Heart right ventricle (tissue), 16 donors: ENCODE results near the gene PDE2A. TPM values are rescaled to one million over a fixed set of nuclear protein-coding genes. Genes with fewer than 3 reads are reported as not detected.

Source experiments
- ATAC-seq, 8 donors: fragments of 200-7000 bp; cut with Tn5 transposase; one replicate each; pipeline ENCODE4 v1.9.1; 2020; ENCODE audit warnings: mild to moderate bottlenecking in 8 of 8, moderate library complexity in 8 of 8, moderate number of reproducible peaks in 1 of 8
- DNase-seq, 2 donors: peaks; one replicate each; pipeline ENCODE4 v3.0.0-alpha.2; 2020
- H3K27ac ChIP-seq, 10 donors: fragments of 200-600 bp; sonication (generic) in 2 of 10; one replicate each; pipeline versions ENCODE4 v1.5.0 to v1.8.0; 2020 to 2022; ENCODE audit warnings: mild to moderate bottlenecking in 3 of 10
- H3K27me3 ChIP-seq, 7 donors: fragments of 200-600 bp; one replicate each; pipeline ENCODE4 v1.8.0; 2021 to 2022; ENCODE audit warnings: mild to moderate bottlenecking in 2 of 7
- H3K36me3 ChIP-seq, 9 donors: fragments of 200-600 bp; sonication (generic) in 1 of 9; one replicate each; pipeline versions ENCODE4 v1.5.0 to v1.8.0; 2020 to 2022; ENCODE audit warnings: mild to moderate bottlenecking in 2 of 9
- H3K4me1 ChIP-seq, 9 donors: fragments of 200-600 bp; sonication (generic) in 1 of 9; one replicate each; pipeline versions ENCODE4 v1.5.0 to v1.8.0; 2020 to 2022; ENCODE audit warnings: mild to moderate bottlenecking in 4 of 9
- H3K4me3 ChIP-seq, 10 donors: fragments of 200-600 bp; sonication (generic) in 2 of 10; one replicate each; pipeline versions ENCODE4 v1.5.0 to v1.8.0; 2020 to 2022; ENCODE audit warnings: mild to moderate bottlenecking in 7 of 10, moderate library complexity in 2 of 10
- H3K9me3 ChIP-seq, 11 donors: fragments of 200-600 bp in 10 of 11; sonication (generic) in 2 of 11; one replicate each; pipeline versions ENCODE4 v1.5.0 to v1.8.0; 2013 to 2022; ENCODE audit warnings: mild to moderate bottlenecking in 2 of 11, control low read depth in 1 of 11, moderate library complexity in 1 of 11
- WGBS, 2 donors: extraction: QIAGEN DNeasy Blood & Tissue Kit; methylation state at CpG; one replicate each; pipeline ENCODE4 v1.1.7; 2013; ENCODE audit warnings: inconsistent platforms in 1 of 2; 5-methylcytosine and 5-hydroxymethylcytosine counted together
- intact Hi-C, 10 donors: fragments of 100-400 bp; cut with DNase I; formaldehyde crosslinking; loops; one replicate each; pipeline versions ENCODE4 v1.11.1 to v1.14.2; 2022
- polyA plus RNA-seq, 2 donors: library from polyadenylated mRNA; stranded (reverse); fragments of 200-250 nt; gene quantifications; one replicate each; pipeline ENCODE4 v1.2.3, GENCODE V29; 2013
- total RNA-seq, 10 donors: library from RNA; stranded (reverse); fragmentation: NEBNext Ultra II Directional in 3 of 10; extraction: Animal tissue kit (Norgen Biotek cat#: 25700) in 3 of 10; gene quantifications; one replicate each; pipeline versions ENCODE4 v1.2.1 to v1.2.4, GENCODE V29; 2021 to 2023
- TF ChIP-seq, protein P1 (sequence below), 9 donors: fragments of 200-600 bp; sonication (generic) in 2 of 9; IDR thresholded peaks; one replicate each; pipeline versions ENCODE4 v1.5.0 to v1.8.0; 2021 to 2022; ENCODE audit warnings: antibody characterized with exemption in 9 of 9, mild to moderate bottlenecking in 5 of 9, moderate library complexity in 1 of 9
- donor health status: Arrhythmogenic right ventricular cardiomyopathy.
- donor health status: ischemic (EF 13 %, LVEDD 7.1; RV severe dilation, severe dysfunction).
- donor health status: healthy with polysubstance abuse.
- donor health status: DM: no; HTN: yes; CAD: no.
- donor health status: DM: no; HTN: no; CAD: no.
- donor health status: ischemic (EF 25% LVEDD 6.9; RV normal size, moderate dysfunction).
- donor health status: ischemic (EF 25% LVEDD 5.7; RV mildly dilated, moderate dysfunction).
- donor health status: healthy.
- donor health status: DM: yes; HTN: yes; CAD: no.
- donor health status: Ischemic cardiomyopathy.
- donor health status: ischemic (EF 35%, LVEDD 5.7; RV mildly dilated, moderate dysfunction).
- donor health status: nonischemic (EF 11% LVEDD 7.7; RV severe dilation, severe dysfunction).
- donor health status: DM: yes; HTN: yes; CAD: no.
- donor health status: PGD.
- donor health status: ischemic (EF 29% LVEDD 5.4; RV normal size, mild dysfunction).
- donor health status: nonischemic (EF 23%, LVEDD 6.1; RV moderate dilation, normal function).

PDE2A gene
- total and polyA plus RNA-seq, 12 donors: 10.4 to 47.6 (median 30.2) TPM

DNA sequence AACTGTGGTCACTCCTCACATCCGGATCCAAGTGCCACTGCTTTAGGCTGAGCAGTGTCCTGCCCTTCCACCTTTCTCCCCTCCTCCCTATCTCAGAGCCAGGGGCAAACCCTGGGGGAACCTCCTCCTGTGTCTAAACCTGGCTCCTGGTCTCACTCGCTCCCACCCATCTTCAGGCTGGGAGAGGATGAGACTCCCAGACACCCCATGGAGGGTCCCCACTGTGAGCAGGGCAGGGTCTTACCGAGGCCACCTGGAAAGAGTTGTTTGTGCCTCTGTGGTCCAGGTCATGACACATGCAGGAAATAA lies 93.6 kb downstream of the PDE2A start:
- DNase-seq (no peak), ATAC-seq (no peak)
- Histone ChIP-seq H3K36me3 (peaks cover 0 to 85% (median 0%) of the 10 kb centered on the region in 9 donors), H3K9me3 (no peaks in the 10 kb centered on the region), H3K27me3 (peaks cover 0 to 15% (median 8%) of the 10 kb centered on the region in 7 donors), H3K4me3 (no peak overlapping the region), H3K4me1 (peaks cover 0 to 15% (median 0%) of the 10 kb centered on the region in 9 donors), H3K27ac (no peak overlapping the region)
- 69 to 78% methylated on average over 3 of the region's 3 CpGs for WGBS, 2 donors
- TF ChIP-seq, protein P1, sequence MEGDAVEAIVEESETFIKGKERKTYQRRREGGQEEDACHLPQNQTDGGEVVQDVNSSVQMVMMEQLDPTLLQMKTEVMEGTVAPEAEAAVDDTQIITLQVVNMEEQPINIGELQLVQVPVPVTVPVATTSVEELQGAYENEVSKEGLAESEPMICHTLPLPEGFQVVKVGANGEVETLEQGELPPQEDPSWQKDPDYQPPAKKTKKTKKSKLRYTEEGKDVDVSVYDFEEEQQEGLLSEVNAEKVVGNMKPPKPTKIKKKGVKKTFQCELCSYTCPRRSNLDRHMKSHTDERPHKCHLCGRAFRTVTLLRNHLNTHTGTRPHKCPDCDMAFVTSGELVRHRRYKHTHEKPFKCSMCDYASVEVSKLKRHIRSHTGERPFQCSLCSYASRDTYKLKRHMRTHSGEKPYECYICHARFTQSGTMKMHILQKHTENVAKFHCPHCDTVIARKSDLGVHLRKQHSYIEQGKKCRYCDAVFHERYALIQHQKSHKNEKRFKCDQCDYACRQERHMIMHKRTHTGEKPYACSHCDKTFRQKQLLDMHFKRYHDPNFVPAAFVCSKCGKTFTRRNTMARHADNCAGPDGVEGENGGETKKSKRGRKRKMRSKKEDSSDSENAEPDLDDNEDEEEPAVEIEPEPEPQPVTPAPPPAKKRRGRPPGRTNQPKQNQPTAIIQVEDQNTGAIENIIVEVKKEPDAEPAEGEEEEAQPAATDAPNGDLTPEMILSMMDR (IDR thresholded peaks at IDR 0.05): no peak
- intact Hi-C loops: loop anchor here in 1 of 10 donors (10.0 kb wide), 1 partner anchor 214 kb away; the partner anchor contains the start of gene STARD10

DNA sequence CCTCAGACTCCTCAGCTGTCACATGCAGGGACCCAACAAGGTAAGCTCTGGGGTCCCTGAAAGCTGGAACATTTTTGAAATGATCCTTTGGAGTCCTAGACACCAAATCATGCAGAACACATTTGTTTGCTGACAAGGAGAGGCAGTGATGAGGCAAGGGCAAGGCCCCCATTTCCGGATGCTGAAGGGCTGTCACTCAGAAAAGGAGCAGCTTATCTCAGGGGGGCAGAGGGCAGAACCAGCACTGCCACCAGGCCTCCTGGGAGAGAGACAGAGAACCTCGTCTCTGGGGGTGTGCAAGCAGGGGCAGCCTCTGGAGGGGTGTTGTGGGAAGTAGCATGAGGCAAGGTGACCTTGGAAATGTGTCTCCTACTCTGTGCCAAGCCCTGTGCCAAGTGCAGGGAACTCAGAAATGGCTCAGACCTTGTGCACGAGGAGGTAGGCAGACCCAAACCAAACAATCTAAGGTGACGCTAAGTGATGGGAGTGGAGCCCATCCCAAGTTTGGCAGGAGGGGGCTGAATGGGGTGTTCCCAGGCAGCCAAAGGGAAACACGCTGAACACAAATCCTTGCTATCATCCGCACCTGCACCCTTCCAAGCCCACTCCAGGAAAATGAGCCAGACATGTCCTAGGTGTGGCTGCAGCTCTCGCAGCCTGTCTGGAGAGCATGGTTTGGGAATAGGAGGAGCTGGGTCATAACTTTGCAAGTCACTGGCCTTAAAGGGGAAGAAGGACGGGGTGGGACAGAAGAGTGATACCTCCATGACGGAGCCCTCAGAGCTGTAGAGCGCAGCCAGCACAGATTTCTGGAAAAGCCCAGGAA lies 94.2 kb downstream of the PDE2A start:
- H3K27ac ChIP-seq: no peak overlapping the region
- peaks cover 0 to 9% (median 8%) of the 10 kb centered on the region in 7 donors for H3K27me3 ChIP-seq
- peaks cover 0 to 9% (median 0%) of the 10 kb centered on the region in 9 donors for H3K4me1 ChIP-seq
- TF ChIP-seq, protein P1 (IDR thresholded peaks at IDR 0.05): no peak
- no peaks in the 10 kb centered on the region for H3K9me3 ChIP-seq
- 77 to 79% methylated on average over 10 of the region's 10 CpGs for WGBS, 2 donors
- peaks cover 0 to 79% (median 0%) of the 10 kb centered on the region in 9 donors for H3K36me3 ChIP-seq
- intact Hi-C loops: loop anchor here in 2 of 10 donors (10.0 kb wide), 2 partner anchors 105 to 215 kb away; partner anchors contain the start of gene STARD10 (in 1 of the 2)
- no peak overlapping the region for H3K4me3 ChIP-seq
- ATAC-seq (no peak), DNase-seq (no peak)

DNA sequence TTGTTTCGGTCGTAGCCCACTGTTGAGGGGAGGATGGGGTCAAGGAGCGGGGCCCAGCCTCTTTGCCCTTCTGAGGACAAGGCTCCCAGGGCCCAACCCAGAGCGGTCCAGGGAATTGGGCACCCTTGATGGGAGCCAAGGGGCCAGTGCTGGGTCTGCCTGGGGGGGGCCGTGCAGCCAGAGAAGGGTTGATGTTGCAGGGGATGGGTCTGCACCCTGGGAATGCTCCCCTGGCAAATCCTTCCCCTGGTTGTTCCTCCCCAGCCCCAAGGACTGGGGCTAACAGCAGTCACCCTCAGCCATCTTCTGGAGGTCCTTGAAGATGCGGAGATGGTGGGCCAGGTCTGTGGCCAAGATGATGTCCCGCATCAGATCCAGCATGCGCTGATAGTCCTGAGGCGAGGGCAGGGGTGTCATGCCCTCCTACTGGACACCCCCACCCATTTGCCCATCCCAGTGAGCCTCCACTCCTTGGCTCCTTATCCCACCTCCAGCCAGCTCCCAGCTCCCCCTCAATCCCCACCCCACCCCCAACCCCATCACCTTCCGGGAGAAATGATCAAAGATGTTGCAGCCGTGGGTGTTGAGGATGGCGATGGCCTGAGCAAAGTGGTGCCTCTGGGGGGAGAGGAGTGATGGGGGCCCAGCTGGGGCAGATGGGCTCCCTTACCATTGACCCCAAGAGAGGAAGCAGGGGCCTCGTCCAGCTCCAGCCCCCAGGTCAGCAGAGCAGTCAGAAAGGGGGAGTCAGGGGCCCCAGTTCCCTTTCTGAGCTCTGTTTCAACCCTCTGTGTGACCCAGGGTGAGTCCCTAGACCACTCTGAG lies 95.0 kb downstream of the PDE2A start:
- ATAC-seq (peak in 1 of 8 donors; percentile 7), DNase-seq (no peak)

More for the DNA sequence above, 95.0 kb downstream of the PDE2A start:
- H3K4me1 ChIP-seq: peaks cover 0 to under 1% (median 0%) of the 10 kb centered on the region in 9 donors
- H3K27ac ChIP-seq: no peak overlapping the region
- 84 to 85% methylated on average over 13 of the region's 13 CpGs for WGBS, 2 donors
- H3K9me3 ChIP-seq: no peaks in the 10 kb centered on the region
- intact Hi-C loops: loop anchor here in 1 of 10 donors (10.0 kb wide), 1 partner anchor 104 kb away; no protein-coding TSS in a partner anchor
- peaks cover 0 to 72% (median 0%) of the 10 kb centered on the region in 9 donors for H3K36me3 ChIP-seq
- H3K4me3 ChIP-seq: no peak overlapping the region
- peaks cover 0 to 1% (median 0%) of the 10 kb centered on the region in 7 donors for H3K27me3 ChIP-seq
- TF ChIP-seq, protein P1 (IDR thresholded peaks at IDR 0.05): no peak
